GM12891 (cell line): ENCODE results near the gene DDX39B.

Experiments
- DNase-seq: peaks from one replicate; pipeline ENCODE4 v3.0.0; 2011; ENCODE audit warnings: low spot score; ENCODE audit not compliant: insufficient read length
- FAIRE-seq: peaks from 2 replicates; lab custom pipeline; 2011; peaks lifted over from hg19 to GRCh38; lab: Jason Lieb, UNC
- PAX5 ChIP-seq: IDR thresholded peaks from 2 replicates; pipeline ENCODE4 v1.6.1; 2011; ENCODE audit warnings: low read length, moderate library complexity, mild to moderate bottlenecking; ENCODE audit not compliant: insufficient read depth, severe bottlenecking
- POLR2A ChIP-seq: IDR thresholded peaks from 2 replicates; pipeline ENCODE4 v1.6.1; 2011; ENCODE audit warnings: low read depth, low read length, control low read depth
- POLR2AphosphoS5 ChIP-seq: IDR thresholded peaks from 2 replicates; pipeline ENCODE4 v1.6.1; 2011; ENCODE audit warnings: low read depth, low read length, control low read depth
- POU2F2 ChIP-seq: IDR thresholded peaks from 2 replicates; pipeline ENCODE4 v1.6.1; 2011; ENCODE audit warnings: low read depth, mild to moderate bottlenecking, control low read depth, low read length, moderate library complexity
- SPI1 ChIP-seq: IDR thresholded peaks from 2 replicates; pipeline ENCODE4 v1.6.1; 2011; ENCODE audit warnings: low read depth, low read length, control low read depth
- TAF1 ChIP-seq: IDR thresholded peaks from 2 replicates; pipeline ENCODE4 v1.6.1; 2011; ENCODE audit warnings: low read depth, low read length, control low read depth

DDX39B gene

GRCh38 chr6:31581434-31582229, 39.8 kb upstream of the DDX39B start:
- TF ChIP-seq POLR2A (no peak), TAF1 (no peak), SPI1 (no peak), PAX5 (no peak), POU2F2 (no peak), POLR2AphosphoS5 (no peak)
- no peak for DNase-seq
- FAIRE-seq: peak; percentile 62

- TF ChIP-seq POLR2AphosphoS5 (0 out of 2 replicates have a peak, but pooled peaks have one; percentile 53), POU2F2 (peak; percentile 61; the same call in 1 of the 2 replicates), PAX5 (peak; percentile 98), SPI1 (no peak)
- peak; percentile 79 for DNase-seq
- peak; percentile 89 for FAIRE-seq
Measured at GRCh38 chr6:31580807-31581433, 39.1 kb upstream of the DDX39B start.

- TF ChIP-seq SPI1: no peak
- no peak for TF ChIP-seq TAF1
- TF ChIP-seq PAX5: no peak
- TF ChIP-seq POLR2A: no peak
- no peak for TF ChIP-seq POU2F2
- TF ChIP-seq POLR2AphosphoS5: no peak
- DNase-seq (no peak), FAIRE-seq (no peak)
Measured at GRCh38 chr6:31580438-31580740, 38.6 kb upstream of the DDX39B start.

GRCh38 chr6:31579546-31580437, 38.0 kb upstream of the DDX39B start:
- DNase-seq (no peak), FAIRE-seq (peak; percentile 9)
- TF ChIP-seq POU2F2 (no peak), POLR2AphosphoS5 (peak; percentile 31; the same call in 1 of the 2 replicates), POLR2A (peak; percentile 17; the same call in 1 of the 2 replicates)

GRCh38 chr6:31579119-31579505, 37.3 kb upstream of the DDX39B start:
- FAIRE-seq (no peak), DNase-seq (no peak)
- no peak for TF ChIP-seq TAF1
- no peak for TF ChIP-seq POLR2AphosphoS5
- TF ChIP-seq POU2F2: no peak
- TF ChIP-seq SPI1: no peak
- TF ChIP-seq POLR2A: no peak
- no peak for TF ChIP-seq PAX5

GRCh38 chr6:31578184-31579118, 36.6 kb upstream of the DDX39B start:
- DNase-seq (no peak), FAIRE-seq (peak; percentile 20)
- no peak for TF ChIP-seq POU2F2
- TF ChIP-seq POLR2A: peak; percentile 62; the same call in 1 of the 2 replicates
- no peak for TF ChIP-seq SPI1
- no peak for TF ChIP-seq TAF1
- TF ChIP-seq POLR2AphosphoS5: peak; percentile 72; the same call in 1 of the 2 replicates
- no peak for TF ChIP-seq PAX5

GRCh38 chr6:31577579-31577966, 35.8 kb upstream of the DDX39B start:
- no peak for DNase-seq
- no peak for FAIRE-seq
- TF ChIP-seq TAF1 (no peak), POU2F2 (no peak), POLR2AphosphoS5 (no peak; the same call in 1 of the 2 replicates), PAX5 (no peak), POLR2A (no peak; the same call in none of the 2 replicates), SPI1 (no peak)

- TF ChIP-seq POU2F2 (peak; percentile 30; the same call in 1 of the 2 replicates), TAF1 (no peak), POLR2AphosphoS5 (peak; percentile 14; the same call in 1 of the 2 replicates)
- peak; percentile 85 for FAIRE-seq
- no peak for DNase-seq
Measured at GRCh38 chr6:31576897-31577578, 35.2 kb upstream of the DDX39B start.
